ENCODE results near the gene ARHGAP9. TPM values are rescaled to one million over a fixed set of nuclear protein-coding genes. Genes with fewer than 3 reads are reported as not detected.
"Not testable (repeated sequence)": the region's sequence is repeated elsewhere in the genome, so short reads cannot be mapped to it uniquely, and the experiment has no call there.

ARHGAP9 gene
- total RNA-seq, 2 experiments from 2014 or later: 282 to 304 TPM

DNA sequence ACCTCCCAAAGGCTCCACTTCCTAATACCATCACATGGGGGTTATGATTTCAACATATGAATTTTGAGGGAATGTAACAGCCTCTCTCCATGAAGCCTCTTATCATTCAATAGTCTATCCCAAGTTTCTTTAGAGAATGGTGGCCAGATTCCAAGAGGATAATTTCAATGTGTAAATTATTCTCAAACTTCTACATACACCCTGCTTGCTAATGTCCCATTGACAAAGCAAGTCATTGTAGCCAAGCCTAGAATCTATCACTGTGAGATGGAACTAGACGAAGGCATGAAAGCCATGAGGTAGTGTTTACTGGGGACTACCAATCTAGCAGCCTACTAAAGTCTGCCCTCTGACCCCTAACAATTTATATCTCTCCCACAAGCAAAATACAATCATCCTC, 41.3 kb downstream of the ARHGAP9 start:
- Mint-ChIP-seq H3K27ac (no peak overlapping the region), H3K36me3 (peaks cover 2% of the 10 kb centered on the region), H3K4me3 (no peak overlapping the region), H3K27me3 (peaks cover 12% of the 10 kb centered on the region), H3K9me3 (peaks cover 8% of the 10 kb centered on the region), H3K4me1 (peaks cover 6% of the 10 kb centered on the region)
- no peak for ATAC-seq (ENCODE audit: low read depth)
- DNase-seq: no peak
- POLR2A ChIA-PET: no interaction called here

DNA sequence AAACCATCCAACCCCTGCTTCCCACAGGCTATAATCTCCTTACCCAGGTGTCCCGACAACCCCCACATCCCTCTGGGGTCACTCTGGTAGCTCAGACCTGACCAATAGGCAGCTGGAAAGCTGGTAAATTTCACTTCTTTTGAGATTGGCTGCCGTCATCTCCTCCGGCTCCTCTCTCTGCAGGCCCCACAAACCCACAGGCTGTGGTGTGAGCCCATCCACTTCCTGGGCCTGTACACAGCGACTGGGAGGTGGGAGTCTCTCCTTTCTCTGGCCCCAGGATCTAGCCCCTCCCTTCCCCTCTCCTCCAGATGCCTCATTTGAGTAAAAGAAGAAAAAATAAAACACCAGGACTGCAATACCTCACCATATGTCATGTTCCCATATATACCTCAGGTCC, 44.4 kb downstream of the ARHGAP9 start:
- Mint-ChIP-seq H3K4me3 (peak overlapping the region; percentile 86), H3K9me3 (no peaks in the 10 kb centered on the region), H3K27ac (peak overlapping the region; percentile 96), H3K27me3 (peaks cover 5% of the 10 kb centered on the region), H3K4me1 (peaks cover 17% of the 10 kb centered on the region), H3K36me3 (no peaks in the 10 kb centered on the region)
- peak; percentile 59 for DNase-seq
- peak; percentile 48 for ATAC-seq (ENCODE audit: low read depth)
- POLR2A ChIA-PET: interaction anchor here (0.6 to 1.6 kb wide), 5 partner anchors 14 to 164 kb away, joined by 3 to 8 read pairs (median 3); no protein-coding TSS in a partner anchor

DNA sequence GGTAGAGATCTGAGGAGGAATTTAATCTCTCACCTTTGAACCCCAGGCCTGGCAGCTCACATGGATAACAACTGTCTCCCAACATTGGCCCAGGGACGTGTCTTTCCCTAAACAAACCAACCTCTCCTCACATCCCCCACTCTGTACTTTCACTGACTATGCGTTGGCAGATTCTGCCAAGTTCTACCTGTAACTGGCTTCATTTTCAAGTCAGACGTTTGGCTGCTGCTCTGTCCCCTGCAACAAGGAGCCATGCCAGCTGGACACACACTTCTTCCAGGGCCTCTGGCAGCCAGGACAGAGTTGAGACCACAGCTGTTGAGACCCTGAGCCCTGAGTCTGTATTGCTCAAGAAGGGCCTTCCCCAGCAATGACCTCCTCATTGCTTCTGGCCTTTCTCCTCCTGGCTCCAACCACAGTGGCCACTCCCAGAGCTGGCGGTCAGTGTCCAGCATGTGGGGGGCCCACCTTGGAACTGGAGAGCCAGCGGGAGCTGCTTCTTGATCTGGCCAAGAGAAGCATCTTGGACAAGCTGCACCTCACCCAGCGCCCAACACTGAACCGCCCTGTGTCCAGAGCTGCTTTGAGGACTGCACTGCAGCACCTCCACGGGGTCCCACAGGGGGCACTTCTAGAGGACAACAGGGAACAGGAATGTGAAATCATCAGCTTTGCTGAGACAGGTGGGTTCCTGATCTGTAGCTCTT, 45.0 kb downstream of the ARHGAP9 start, which contains the start of gene INHBC:
Gene INHBC (plus strand): TSS at position 268 of the 707 bp plus-strand sequence. CDS start 103 bp downstream, at position 371.
- no peaks in the 10 kb centered on the region for H3K9me3 Mint-ChIP-seq
- H3K27ac Mint-ChIP-seq: peak within 1 kb of the TSS; percentile 96
- POLR2A ChIA-PET: interaction anchor here (0.6 to 1.6 kb wide), 4 partner anchors 14 to 24 kb away, joined by 3 to 8 read pairs (median 6); no protein-coding TSS in a partner anchor
- DNase-seq (no peak), ATAC-seq (ENCODE audit: low read depth) (no peak)
- peaks cover 22% of the 10 kb centered on the region for H3K4me1 Mint-ChIP-seq
- peaks cover 1% of the 10 kb centered on the region for H3K36me3 Mint-ChIP-seq
- peaks cover 3% of the 10 kb centered on the region for H3K27me3 Mint-ChIP-seq
- H3K4me3 Mint-ChIP-seq: peak within 1 kb of the TSS; percentile 86

DNA sequence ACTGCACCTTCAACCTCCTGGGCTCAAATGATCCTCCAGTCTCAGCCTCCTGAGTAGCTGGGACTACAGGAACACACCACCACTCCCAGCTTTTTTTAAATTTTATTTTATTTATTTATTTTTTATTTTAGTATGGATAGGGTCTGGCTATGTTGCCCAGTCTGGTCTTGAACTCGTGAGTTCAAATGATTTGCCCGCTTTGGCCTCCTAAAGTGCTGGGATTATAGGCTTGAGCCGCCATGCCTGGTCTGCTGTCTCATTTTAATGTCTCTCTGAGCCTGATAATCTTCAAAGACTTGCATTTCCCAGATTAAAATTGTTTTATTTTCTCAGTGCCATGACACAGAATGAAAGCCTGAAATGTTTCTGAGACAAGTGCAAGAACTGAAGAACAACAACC, 46.3 kb downstream of the ARHGAP9 start:
- Mint-ChIP-seq H3K4me3 (no peak overlapping the region), H3K36me3 (peaks cover 3% of the 10 kb centered on the region), H3K27me3 (no peaks in the 10 kb centered on the region), H3K9me3 (no peaks in the 10 kb centered on the region), H3K4me1 (peaks cover 27% of the 10 kb centered on the region), H3K27ac (no peak overlapping the region)
- POLR2A ChIA-PET: no interaction called here
- no peak for DNase-seq
- no peak for ATAC-seq (ENCODE audit: low read depth)

DNA sequence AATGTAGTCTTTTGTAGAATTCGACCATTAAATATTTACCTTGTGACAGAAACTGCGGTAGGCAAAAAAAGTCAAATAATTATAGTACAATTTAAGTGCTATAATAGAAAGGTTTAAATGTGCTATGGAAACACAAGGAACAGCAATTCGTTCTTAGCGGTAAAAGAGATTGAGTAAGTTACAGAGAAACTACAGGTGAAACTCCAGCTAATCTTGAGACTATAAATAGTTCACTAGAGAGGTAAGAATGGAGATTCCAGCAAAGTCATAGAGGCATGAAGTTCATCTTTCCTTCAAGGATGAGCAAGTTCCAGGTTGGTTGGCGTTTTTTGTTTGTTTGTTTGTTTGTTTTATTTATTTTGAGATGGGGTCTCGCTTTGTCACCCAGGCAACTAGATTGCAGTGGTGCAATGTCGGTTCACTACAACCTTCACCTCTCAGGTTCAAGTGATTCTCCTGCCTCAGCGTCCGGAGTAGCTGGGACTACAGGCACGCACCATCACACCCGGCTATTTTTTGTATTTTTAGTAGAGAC, 47.9 kb downstream of the ARHGAP9 start:
- no peaks in the 10 kb centered on the region for H3K27me3 Mint-ChIP-seq
- ATAC-seq (ENCODE audit: low read depth) (no peak), DNase-seq (no peak)
- peaks cover 4% of the 10 kb centered on the region for H3K36me3 Mint-ChIP-seq
- H3K27ac Mint-ChIP-seq: peak overlapping the region; percentile 98
- no peaks in the 10 kb centered on the region for H3K9me3 Mint-ChIP-seq
- POLR2A ChIA-PET: interaction anchor here (0.5 to 0.8 kb wide), 2 partner anchors 10 to 320 kb away, joined by 3 to 4 read pairs; no protein-coding TSS in a partner anchor
- H3K4me1 Mint-ChIP-seq: peaks cover 27% of the 10 kb centered on the region
- peak overlapping the region; percentile 91 for H3K4me3 Mint-ChIP-seq

DNA sequence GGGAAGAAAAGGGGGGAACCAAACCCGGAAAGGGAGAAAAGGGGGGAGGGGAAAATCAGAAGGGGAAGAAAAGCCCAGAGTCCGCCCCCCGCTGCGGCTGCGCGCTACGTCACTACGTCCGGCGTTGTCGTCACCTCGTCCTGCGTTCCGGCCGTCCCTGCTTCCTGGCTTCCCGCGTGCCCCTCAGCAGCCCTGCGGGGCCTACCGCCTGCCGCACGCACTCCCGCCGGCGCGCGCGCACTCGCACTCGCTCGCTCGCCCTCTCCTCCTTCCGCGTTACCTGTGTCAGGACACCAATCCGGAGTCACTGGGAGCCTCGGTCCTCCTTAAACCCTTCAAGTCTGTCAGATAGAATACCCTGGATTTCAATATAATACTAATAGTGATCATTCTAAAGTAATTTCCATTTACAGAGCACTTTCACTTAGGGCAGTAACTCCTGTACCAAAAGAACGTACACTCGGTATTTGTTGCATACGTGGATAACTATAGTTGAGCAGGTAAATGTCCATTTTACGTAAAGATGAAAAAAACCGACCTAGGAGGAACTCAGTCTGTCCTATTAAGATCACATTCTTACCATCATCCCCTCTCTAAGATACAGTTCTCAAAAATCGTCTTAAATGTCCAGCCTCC, 48.6 kb downstream of the ARHGAP9 start, which contains the start of gene R3HDM2:
Gene R3HDM2 (minus strand): TSS at position 113 of the 636 bp plus-strand sequence. CDS start 120,615 bp downstream, outside the sequence.
- Mint-ChIP-seq H3K27me3 (no peaks in the 10 kb centered on the region), H3K27ac (peak within 1 kb of the TSS; percentile 99), H3K36me3 (peaks cover 4% of the 10 kb centered on the region), H3K4me3 (peak within 1 kb of the TSS; percentile 100), H3K4me1 (peaks cover 27% of the 10 kb centered on the region), H3K9me3 (no peaks in the 10 kb centered on the region)
- POLR2A ChIA-PET: interaction anchor here (0.8 to 1.3 kb wide), 2 partner anchors 21 to 319 kb away, joined by 3 to 5 read pairs; no protein-coding TSS in a partner anchor
- DNase-seq (peak; percentile 94), ATAC-seq (ENCODE audit: low read depth) (peak; percentile 93)

DNA sequence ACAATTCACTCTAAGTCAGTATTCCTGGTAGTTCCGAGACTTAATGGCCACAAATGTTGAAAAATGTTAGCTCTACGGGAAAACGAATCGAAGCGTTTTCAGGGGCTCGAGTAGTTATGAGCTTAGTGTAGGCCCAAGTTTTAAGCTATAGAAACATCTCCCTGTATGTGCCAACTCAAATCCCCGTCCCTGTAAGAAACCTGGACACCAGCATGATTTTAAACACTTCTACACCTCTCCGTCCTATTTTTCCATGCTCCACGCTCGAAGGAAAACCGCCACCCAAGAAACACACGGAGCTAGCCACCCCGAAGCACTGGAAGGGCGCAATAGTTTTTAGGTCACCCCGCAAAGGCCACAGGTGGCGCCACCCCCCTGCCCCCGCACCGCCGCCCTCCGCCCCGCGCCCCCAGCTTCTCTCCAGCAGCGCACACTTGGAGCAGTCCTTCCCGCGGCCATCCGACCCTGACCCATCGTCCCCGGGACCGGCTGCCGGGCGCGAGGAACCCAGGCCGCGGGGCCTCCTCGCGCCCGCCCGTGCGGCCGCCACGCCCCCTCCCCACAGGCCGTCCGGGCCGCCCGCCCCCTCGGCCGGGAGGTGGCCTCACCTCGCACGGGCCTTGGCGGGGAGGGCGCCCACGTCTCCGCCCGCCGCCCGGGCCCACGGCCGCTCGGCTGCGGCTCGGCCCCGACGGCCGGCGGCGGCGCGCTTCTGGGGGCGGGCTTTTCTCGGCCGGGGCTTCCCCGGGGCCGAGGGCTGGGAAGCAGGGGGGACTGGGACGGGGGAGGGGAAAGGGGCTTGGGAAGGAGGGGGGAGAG, 49.3 kb downstream of the ARHGAP9 start:
- Mint-ChIP-seq H3K4me3 (peak overlapping the region; percentile 100), H3K9me3 (no peaks in the 10 kb centered on the region), H3K27me3 (no peaks in the 10 kb centered on the region), H3K36me3 (peaks cover 9% of the 10 kb centered on the region), H3K4me1 (peaks cover 24% of the 10 kb centered on the region), H3K27ac (peak overlapping the region; percentile 99)
- POLR2A ChIA-PET: interaction anchor here (0.7 to 1.3 kb wide), 4 partner anchors 20 to 320 kb away, joined by 3 to 5 read pairs (median 3); no protein-coding TSS in a partner anchor
- ATAC-seq (ENCODE audit: low read depth): peak; percentile 51
- peak; percentile 75 for DNase-seq

DNA sequence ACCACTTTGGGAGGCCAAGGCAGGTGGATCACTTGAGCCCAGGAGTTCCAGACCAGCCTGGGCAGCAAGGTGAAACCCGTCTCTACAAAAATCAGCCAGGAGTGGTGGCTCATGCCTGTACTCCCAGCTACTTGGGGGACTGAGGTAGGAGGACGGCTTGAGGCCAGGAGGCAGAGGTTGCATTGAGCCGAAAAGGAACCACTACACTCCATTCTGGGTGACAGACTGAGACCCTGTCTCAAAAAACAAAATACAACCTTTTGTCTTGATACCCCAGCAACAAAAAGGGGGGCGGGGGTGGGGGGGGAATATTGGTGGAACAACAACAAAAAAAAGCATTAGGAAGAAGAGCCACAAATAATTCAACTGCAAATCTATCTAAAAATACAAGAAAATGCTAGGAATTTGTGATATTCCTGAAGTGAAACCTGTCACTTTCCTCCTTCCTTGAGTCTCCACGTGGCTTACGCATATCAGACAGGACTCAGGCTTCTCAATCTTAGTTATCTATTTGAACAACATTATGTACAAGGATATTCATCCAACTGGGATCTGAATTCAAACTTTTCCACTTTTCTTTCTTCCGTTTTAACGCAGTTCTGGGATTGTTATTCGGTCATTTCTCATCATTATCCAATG, 50.1 kb downstream of the ARHGAP9 start:
- peaks cover 21% of the 10 kb centered on the region for H3K4me1 Mint-ChIP-seq
- peak overlapping the region; percentile 99 for H3K27ac Mint-ChIP-seq
- ATAC-seq (ENCODE audit: low read depth): no peak
- no peaks in the 10 kb centered on the region for H3K9me3 Mint-ChIP-seq
- H3K27me3 Mint-ChIP-seq: no peaks in the 10 kb centered on the region
- no peak for DNase-seq
- H3K4me3 Mint-ChIP-seq: peak overlapping the region; percentile 100
- POLR2A ChIA-PET: interaction anchor here (0.7 to 1.3 kb wide), 4 partner anchors 19 to 319 kb away, joined by 3 to 5 read pairs (median 3); no protein-coding TSS in a partner anchor
- peaks cover 9% of the 10 kb centered on the region for H3K36me3 Mint-ChIP-seq

DNA sequence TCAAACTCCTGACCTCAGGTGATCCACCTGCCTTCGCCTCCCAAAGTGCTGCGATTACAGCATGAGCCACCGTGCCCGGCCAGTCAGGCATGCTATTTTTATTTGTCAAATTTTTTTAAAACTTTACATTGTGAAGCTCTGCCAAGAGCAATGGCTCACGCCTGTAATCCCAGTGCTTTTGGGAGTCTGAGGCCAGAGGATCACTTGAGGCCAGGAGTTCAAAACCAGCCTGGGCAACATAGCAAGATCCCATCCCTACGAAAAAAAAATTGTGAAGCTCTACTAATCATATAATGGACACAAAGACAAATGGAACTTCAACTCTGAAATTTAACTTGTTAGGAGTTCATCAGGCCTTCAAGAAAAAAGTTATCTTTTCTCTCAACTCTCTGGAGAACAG, 50.7 kb downstream of the ARHGAP9 start:
- no peak for DNase-seq
- no peak for ATAC-seq (ENCODE audit: low read depth)
- Mint-ChIP-seq H3K27me3 (no peaks in the 10 kb centered on the region), H3K4me1 (peaks cover 21% of the 10 kb centered on the region), H3K9me3 (no peaks in the 10 kb centered on the region), H3K4me3 (peak overlapping the region; percentile 100), H3K36me3 (peaks cover 11% of the 10 kb centered on the region), H3K27ac (peak overlapping the region; percentile 76)
- POLR2A ChIA-PET: no interaction called here

DNA sequence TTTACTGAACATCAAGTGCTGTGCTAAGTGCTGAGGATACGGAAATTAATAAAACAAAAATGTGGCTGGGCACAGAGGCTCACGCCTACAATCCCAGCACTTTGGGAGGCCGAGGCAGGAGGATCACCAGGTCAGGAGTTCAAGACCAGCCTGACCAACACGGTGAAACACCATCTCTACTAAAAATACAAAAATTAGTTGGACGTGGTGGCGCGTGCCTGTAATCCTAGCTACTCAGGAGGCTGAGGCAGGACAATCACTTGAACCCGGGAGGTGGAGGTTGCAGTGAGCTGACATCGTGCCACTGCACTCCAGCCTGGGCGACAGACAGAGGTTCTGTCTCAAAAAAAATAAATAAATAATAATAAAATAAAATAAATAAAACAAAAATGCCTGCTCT, 52.7 kb downstream of the ARHGAP9 start:
- H3K4me3 Mint-ChIP-seq; H3K27me3 Mint-ChIP-seq; H3K9me3 Mint-ChIP-seq; DNase-seq; H3K27ac Mint-ChIP-seq; ATAC-seq (ENCODE audit: low read depth): not testable (repeated sequence)
- Mint-ChIP-seq H3K4me1 (peaks cover 19% of the 10 kb centered on the region), H3K36me3 (peaks cover 20% of the 10 kb centered on the region)
- POLR2A ChIA-PET: interaction anchor here (1.4 kb wide), 1 partner anchor 31 kb away, joined by 3 read pairs; no protein-coding TSS in a partner anchor
